Neutrophil (primary cell): ENCODE data around the gene B3GNT8.

Experiments
- H3K27ac ChIP-seq: fragments of 200-600 bp; sonication (generic); 2 replicates; pipeline ENCODE4 v1.5.1; 2016; ENCODE audit warnings: mild to moderate bottlenecking, moderate library complexity
- H3K27me3 ChIP-seq: fragments of 200-600 bp; sonication (generic); 2 replicates; pipeline ENCODE4 v1.6.0; 2016; ENCODE audit warnings: mild to moderate bottlenecking
- H3K36me3 ChIP-seq: fragments of 200-600 bp; sonication (generic); 2 replicates; pipeline ENCODE4 v1.5.1; 2017
- H3K4me1 ChIP-seq, 2 experiments: fragments of 200-600 bp in 1 of 2; sonication (generic) in 1 of 2; 1 replicate in 1 of 2; 2 replicates in 1 of 2; pipeline versions ENCODE4 v1.5.1 to v1.6.1; 2013 to 2016; ENCODE audit warnings: low read depth in 1 of 2, low read length in 1 of 2, mild to moderate bottlenecking in 1 of 2, moderate library complexity in 1 of 2; ENCODE audit not compliant: control insufficient read depth in 1 of 2, insufficient read depth in 1 of 2
- H3K4me3 ChIP-seq, 2 experiments: fragments of 200-600 bp in 1 of 2; sonication (generic) in 1 of 2; 1 replicate in 1 of 2; 2 replicates in 1 of 2; pipeline ENCODE4 v1.5.1; 2013 to 2016; ENCODE audit warnings: low read depth in 1 of 2, low read length in 1 of 2, mild to moderate bottlenecking in 1 of 2, moderate library complexity in 1 of 2
- H3K9me3 ChIP-seq: fragments of 200-600 bp; sonication (generic); 2 replicates; pipeline ENCODE4 v1.5.1; 2016
- TF ChIP-seq, protein P1 (sequence below): fragments of 200-600 bp; sonication (generic); IDR thresholded peaks from 2 replicates; pipeline ENCODE4 v1.5.1; 2016; ENCODE audit warnings: antibody characterized with exemption

B3GNT8 gene

GRCh38 chr19:41416194-41416674 lies 10.9 kb downstream of the B3GNT8 start:
- TF ChIP-seq, protein P1, sequence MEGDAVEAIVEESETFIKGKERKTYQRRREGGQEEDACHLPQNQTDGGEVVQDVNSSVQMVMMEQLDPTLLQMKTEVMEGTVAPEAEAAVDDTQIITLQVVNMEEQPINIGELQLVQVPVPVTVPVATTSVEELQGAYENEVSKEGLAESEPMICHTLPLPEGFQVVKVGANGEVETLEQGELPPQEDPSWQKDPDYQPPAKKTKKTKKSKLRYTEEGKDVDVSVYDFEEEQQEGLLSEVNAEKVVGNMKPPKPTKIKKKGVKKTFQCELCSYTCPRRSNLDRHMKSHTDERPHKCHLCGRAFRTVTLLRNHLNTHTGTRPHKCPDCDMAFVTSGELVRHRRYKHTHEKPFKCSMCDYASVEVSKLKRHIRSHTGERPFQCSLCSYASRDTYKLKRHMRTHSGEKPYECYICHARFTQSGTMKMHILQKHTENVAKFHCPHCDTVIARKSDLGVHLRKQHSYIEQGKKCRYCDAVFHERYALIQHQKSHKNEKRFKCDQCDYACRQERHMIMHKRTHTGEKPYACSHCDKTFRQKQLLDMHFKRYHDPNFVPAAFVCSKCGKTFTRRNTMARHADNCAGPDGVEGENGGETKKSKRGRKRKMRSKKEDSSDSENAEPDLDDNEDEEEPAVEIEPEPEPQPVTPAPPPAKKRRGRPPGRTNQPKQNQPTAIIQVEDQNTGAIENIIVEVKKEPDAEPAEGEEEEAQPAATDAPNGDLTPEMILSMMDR: no peak
- Histone ChIP-seq H3K4me1 (peaks cover 97 to 99% of the 10 kb centered on the region in 2 experiments), H3K36me3 (peaks cover 1% of the 10 kb centered on the region), H3K27me3 (no peaks in the 10 kb centered on the region), H3K27ac (peak overlapping the region; percentile 77), H3K9me3 (no peaks in the 10 kb centered on the region), H3K4me3 (peak overlapping the region; percentile 3 to 21)

DNA sequence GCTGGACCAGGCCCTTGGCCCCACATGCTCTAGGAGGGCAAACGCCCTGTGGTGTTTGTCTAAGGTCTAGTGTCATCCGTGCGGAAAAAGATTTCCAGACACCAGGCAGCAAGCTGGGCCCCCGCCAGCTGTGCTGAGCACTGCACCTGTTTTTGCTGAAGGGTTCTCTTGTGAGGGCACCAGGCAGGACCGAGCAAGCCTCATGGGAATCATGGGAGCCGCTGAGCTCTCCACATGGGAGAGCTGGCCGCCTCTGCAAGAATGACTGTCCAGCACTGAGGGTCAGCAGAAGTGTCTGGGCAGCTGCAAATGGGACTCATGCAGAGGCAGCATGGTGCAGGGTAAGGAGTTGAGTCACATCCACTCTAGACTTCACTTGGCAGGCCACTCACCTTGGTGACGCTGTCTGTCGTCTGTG lies 12.0 kb downstream of the B3GNT8 start:
- Histone ChIP-seq H3K4me1 (peaks cover 97 to 99% of the 10 kb centered on the region in 2 experiments), H3K4me3 (no peak overlapping the region), H3K27ac (peak overlapping the region; percentile 42), H3K36me3 (no peaks in the 10 kb centered on the region), H3K9me3 (no peaks in the 10 kb centered on the region), H3K27me3 (no peaks in the 10 kb centered on the region)
- TF ChIP-seq, protein P1: no peak

GRCh38 chr19:41414461-41414860 lies 12.7 kb downstream of the B3GNT8 start:
- Histone ChIP-seq H3K4me1 (peaks cover 97 to 99% of the 10 kb centered on the region in 2 experiments), H3K36me3 (no peaks in the 10 kb centered on the region), H3K9me3 (no peaks in the 10 kb centered on the region), H3K27ac (peak overlapping the region; percentile 64), H3K4me3 (peak overlapping the region in 1 of 2 experiments; percentile 18), H3K27me3 (no peaks in the 10 kb centered on the region)
- TF ChIP-seq, protein P1: no peak

GRCh38 chr19:41413947-41414346 lies 13.2 kb downstream of the B3GNT8 start:
- H3K27ac ChIP-seq: peak overlapping the region; percentile 64
- H3K4me1 ChIP-seq: peaks cover 97 to 99% of the 10 kb centered on the region in 2 experiments
- TF ChIP-seq, protein P1: no peak
- H3K4me3 ChIP-seq: no peak overlapping the region
- H3K9me3 ChIP-seq: no peaks in the 10 kb centered on the region
- H3K27me3 ChIP-seq: no peaks in the 10 kb centered on the region
- H3K36me3 ChIP-seq: no peaks in the 10 kb centered on the region

GRCh38 chr19:41412953-41413352 lies 14.2 kb downstream of the B3GNT8 start:
- no peaks in the 10 kb centered on the region for H3K36me3 ChIP-seq

More at GRCh38 chr19:41412953-41413352, 14.2 kb downstream of the B3GNT8 start:
- peaks cover 97 to 99% of the 10 kb centered on the region in 2 experiments for H3K4me1 ChIP-seq
- no peaks in the 10 kb centered on the region for H3K27me3 ChIP-seq
- H3K27ac ChIP-seq: peak overlapping the region; percentile 64
- no peak overlapping the region for H3K4me3 ChIP-seq
- no peaks in the 10 kb centered on the region for H3K9me3 ChIP-seq
- TF ChIP-seq, protein P1: no peak
